Endothelial cell of umbilical vein (primary cell): ENCODE measurements around the gene PPP1R7. TPM values are rescaled to one million over a fixed set of nuclear protein-coding genes. Genes with fewer than 3 reads are reported as not detected.

Source experiments
- BruUV-seq: library from RNA; stranded (reverse); fragments of 400-500 nt; replicated peaks from 2 replicates; lab custom pipeline; 2021; lab: Mats Ljungman, UMichigan
- CTCF ChIA-PET: fragments of 300-600, 350-600 bp; sonication (Branson Sonifier 250); formaldehyde crosslinking; loops from one replicate; lab custom pipeline; 2021; ENCODE audit warnings: antibody characterized with exemption, inconsistent platforms; lab: Charles Lee
- POLR2A ChIA-PET: fragments of 300-600, 350-600 bp; sonication (Branson Sonifier 250); formaldehyde crosslinking; loops from one replicate; lab custom pipeline; 2021; ENCODE audit warnings: antibody characterized with exemption, inconsistent platforms; lab: Charles Lee
- DNase-seq: peaks from one replicate; pipeline ENCODE4 v3.0.0-alpha.2; 2011; ENCODE audit warnings: low read depth, low spot score
- FAIRE-seq: peaks from 2 replicates; lab custom pipeline; 2011; peaks lifted over from hg19 to GRCh38; lab: Jason Lieb, UNC
- H2AFZ ChIP-seq: 2 replicates; pipeline ENCODE4 v1.6.0; 2012; ENCODE audit warnings: low read depth, low read length, control low read depth, inconsistent platforms
- H3K27ac ChIP-seq: 2 replicates; pipeline ENCODE4 v1.5.1; 2011; ENCODE audit warnings: low read depth, mild to moderate bottlenecking, control low read depth, low read length, moderate library complexity; ENCODE audit not compliant: insufficient read depth
- H3K27me3 ChIP-seq, 2 experiments: 2 replicates each; pipeline versions ENCODE4 v1.6.0 to v1.6.1; 2011; ENCODE audit warnings: low read length in 2 of 2, mixed read lengths in 1 of 2; ENCODE audit not compliant: control insufficient read depth in 2 of 2, insufficient read depth in 2 of 2
- H3K36me3 ChIP-seq, 2 experiments: 2 replicates in 1 of 2; 3 replicates in 1 of 2; pipeline ENCODE4 v1.5.1; 2011; ENCODE audit warnings: low read length in 2 of 2, mild to moderate bottlenecking in 1 of 2, moderate library complexity in 1 of 2; ENCODE audit not compliant: control insufficient read depth in 2 of 2, insufficient read depth in 2 of 2; ENCODE audit errors: extremely low read depth in 1 of 2
- H3K4me1 ChIP-seq: 3 replicates; pipeline ENCODE4 v1.5.1; 2011; ENCODE audit warnings: mild to moderate bottlenecking, low read length; ENCODE audit not compliant: control insufficient read depth, insufficient read depth; ENCODE audit errors: extremely low read depth
- H3K4me2 ChIP-seq: 2 replicates; pipeline ENCODE4 v1.6.1; 2011; ENCODE audit warnings: low read length, control low read depth, mixed read lengths; ENCODE audit not compliant: insufficient read depth
- H3K4me3 ChIP-seq, 3 experiments: fragments of 200-600 bp in 1 of 3; sonication (generic), shearing (Covaris generic) in 1 of 3; replicated peaks in 1 of 3; 2 replicates each; pipeline ENCODE4 v1.5.1; 2011 to 2016; ENCODE audit warnings: control low read depth in 3 of 3, low read length in 3 of 3, mild to moderate bottlenecking in 2 of 3, inconsistent platforms in 1 of 3, low read depth in 1 of 3, moderate library complexity in 1 of 3; ENCODE audit not compliant: insufficient read depth in 1 of 3
- H3K79me2 ChIP-seq: 2 replicates; pipeline ENCODE4 v1.6.0; 2012; ENCODE audit warnings: low read length, inconsistent platforms; ENCODE audit not compliant: control insufficient read depth, insufficient read depth
- H3K9ac ChIP-seq: replicated peaks from 2 replicates; pipeline ENCODE3; 2011; ENCODE audit warnings: low read length, control low read depth; ENCODE audit not compliant: insufficient read depth; ENCODE audit errors: extremely low read depth
- H3K9me1 ChIP-seq: replicated peaks from 3 replicates; pipeline ENCODE4 v1.6.0; 2011; ENCODE audit warnings: mild to moderate bottlenecking, low read length; ENCODE audit not compliant: control insufficient read depth, insufficient read depth; ENCODE audit errors: extremely low read depth
- H3K9me3 ChIP-seq: replicated peaks from 2 replicates; pipeline ENCODE4 v1.5.1; 2012; ENCODE audit warnings: low read length, inconsistent platforms; ENCODE audit not compliant: control insufficient read depth, insufficient read depth
- H4K20me1 ChIP-seq: replicated peaks from 2 replicates; pipeline ENCODE3; 2011; ENCODE audit warnings: mild to moderate bottlenecking, low read length; ENCODE audit not compliant: control insufficient read depth, insufficient read depth; ENCODE audit errors: extremely low read depth
- CTCF ChIP-seq, 2 donors: IDR thresholded peaks; 1 replicate in 1 of 2; 2 replicates in 1 of 2; pipeline ENCODE4 v1.5.1; 2011; ENCODE audit warnings: low read length in 2 of 2, mild to moderate bottlenecking in 2 of 2, moderate library complexity in 2 of 2, control low read depth in 1 of 2, inconsistent platforms in 1 of 2, low read depth in 1 of 2; ENCODE audit not compliant: insufficient read depth in 1 of 2; ENCODE audit errors: extremely low read depth in 1 of 2
- EZH2 ChIP-seq: IDR thresholded peaks from 2 replicates; pipeline ENCODE4 v1.6.1; 2012; ENCODE audit warnings: borderline replicate concordance, low read depth, mild to moderate bottlenecking, moderate library complexity, low read length, inconsistent platforms; ENCODE audit not compliant: severe bottlenecking
- FOS ChIP-seq: IDR thresholded peaks from 2 replicates; pipeline ENCODE4 v1.6.1; 2011; ENCODE audit warnings: mild to moderate bottlenecking, low read length, moderate library complexity, borderline replicate concordance; ENCODE audit not compliant: insufficient read depth
- GATA2 ChIP-seq: IDR thresholded peaks from 2 replicates; pipeline ENCODE4 v1.7.0; 2011; ENCODE audit warnings: low read depth, mild to moderate bottlenecking, moderate library complexity, mixed read lengths, low read length; ENCODE audit not compliant: insufficient read length, insufficient read depth
- JUN ChIP-seq: IDR thresholded peaks from 2 replicates; pipeline ENCODE4 v1.6.1; 2011; ENCODE audit warnings: borderline replicate concordance, low read depth; ENCODE audit not compliant: insufficient read length, insufficient read depth
- MYC ChIP-seq: IDR thresholded peaks from one replicate; pipeline ENCODE4 v1.6.1; 2011; ENCODE audit warnings: mild to moderate bottlenecking, low read depth, low read length
- POLR2A ChIP-seq: IDR thresholded peaks from 2 replicates; pipeline ENCODE4 v1.6.1; 2012; ENCODE audit warnings: low read depth, mild to moderate bottlenecking, control low read depth, low read length
- POLR2AphosphoS5 ChIP-seq: IDR thresholded peaks from 2 replicates; pipeline ENCODE4 v1.6.1; 2012; ENCODE audit warnings: low read depth, mild to moderate bottlenecking, control low read depth, low read length, moderate library complexity; ENCODE audit not compliant: insufficient read depth
- dilution Hi-C: fragments of 300-500 bp; cut with MboI; formaldehyde crosslinking; loops from one replicate; pipeline ENCODE4 v1.15.0; 2019; ENCODE audit warnings: low sequenced_read_pairs; ENCODE audit not compliant: extremely low pct_ligation_motif_present
- intact Hi-C: fragments of 100-400 bp; cut with micrococcal nuclease; formaldehyde crosslinking; loops from one replicate; pipeline ENCODE4 v1.10.0; 2022
- polyA plus RNA-seq, 4 experiments: library from polyadenylated mRNA; depleted of rRNA in 3 of 4; stranded (reverse) in 3 of 4; unstranded in 1 of 4; fragments of >200 nt; gene quantifications; 2 replicates each; pipeline versions ENCODE4 v1.2.1 to v1.2.3, GENCODE V29; 2011 to 2012; ENCODE audit warnings: missing spikeins in 1 of 4
- total RNA-seq: library from RNA; stranded (reverse); gene quantifications from 2 replicates; pipeline ENCODE4 v1.2.3, GENCODE V29; 2021
- TF ChIP-seq, protein P1 (sequence below): IDR thresholded peaks from 2 replicates; pipeline ENCODE4 v1.6.1; 2011; ENCODE audit not compliant: insufficient read depth, insufficient read length

Gene PPP1R7
- total and polyA plus RNA-seq, 2 donors (not counting 3 experiments of a cell fraction or from before 2014, with no cell fraction given) = 30.3 to 60.8 TPM

GRCh38 chr2:241200822-241201395 is 50.6 kb downstream of the PPP1R7 start:
- intact Hi-C loops (no loop called here), dilution Hi-C loops (no loop called here)
- Histone ChIP-seq H3K27ac (no peak overlapping the region), H3K9me1 (no peaks in the 10 kb centered on the region), H3K4me3 (no peak overlapping the region), H3K9me3 (no peaks in the 10 kb centered on the region), H4K20me1 (no peaks in the 10 kb centered on the region), H2AFZ (no peak overlapping the region), H3K27me3 (no peaks in the 10 kb centered on the region), H3K9ac (no peak overlapping the region), H3K79me2 (no peaks in the 10 kb centered on the region), H3K4me2 (no peak overlapping the region), H3K4me1 (no peaks in the 10 kb centered on the region), H3K36me3 (no peaks in the 10 kb centered on the region)
- no peak for DNase-seq
- ChIA-PET POLR2A (no interaction called here), CTCF (no interaction called here)
- TF ChIP-seq CTCF (IDR thresholded peaks at IDR 0.05; ENCODE audit: extremely low read depth in 1 of 2, insufficient read depth in 1 of 2, low read depth in 1 of 2, low read length in 2 of 2) (no peak), POLR2A (no peak), MYC (no peak), GATA2 (no peak), POLR2AphosphoS5 (no peak), FOS (no peak), EZH2 (no peak), JUN (no peak)
- TF ChIP-seq, protein P1, sequence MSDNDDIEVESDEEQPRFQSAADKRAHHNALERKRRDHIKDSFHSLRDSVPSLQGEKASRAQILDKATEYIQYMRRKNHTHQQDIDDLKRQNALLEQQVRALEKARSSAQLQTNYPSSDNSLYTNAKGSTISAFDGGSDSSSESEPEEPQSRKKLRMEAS = no peak
- BruUV-seq = no TSS peak
- FAIRE-seq = no peak
